HCT116 (cell line): ENCODE data around the gene EVA1A. TPM values are rescaled to one million over a fixed set of nuclear protein-coding genes. Genes with fewer than 3 reads are reported as not detected.

Source experiments
- ATAC-seq: fragments of 200-7000 bp; cut with Tn5 transposase; 2 replicates; pipeline ENCODE4 v1.9.1; 2020; ENCODE audit warnings: mild to moderate bottlenecking, moderate library complexity
- BruUV-seq: library from RNA; stranded (reverse); fragments of 400-500 nt; replicated peaks from 2 replicates; lab custom pipeline; 2021; lab: Mats Ljungman, UMichigan
- CTCF ChIA-PET: fragments of 300-600 bp; sonication (Branson Sonifier 250); formaldehyde crosslinking; loops from one replicate; lab custom pipeline; 2021; ENCODE audit warnings: antibody characterized with exemption; lab: Charles Lee
- POLR2A ChIA-PET: fragments of 300-600, 350-600 bp; sonication (Branson Sonifier 250); formaldehyde crosslinking; loops from one replicate; lab custom pipeline; 2021; ENCODE audit warnings: antibody characterized with exemption; lab: Charles Lee
- RAD21 ChIA-PET, 2 experiments: fragments of 300-600 bp; sonication (Branson Sonifier 250); formaldehyde crosslinking; loops; one replicate each; lab custom pipeline; 2023; ENCODE audit warnings: low total read pairs in 2 of 2; ENCODE audit not compliant: uncharacterized antibody in 2 of 2, unreplicated experiment in 2 of 2, low non-redundant PET in 1 of 2; lab: Charles Lee
- DNase-seq: peaks from one replicate; pipeline ENCODE4 v3.0.0-alpha.2; 2010; ENCODE audit warnings: low read depth, low spot score
- H2AFZ ChIP-seq: fragments of 200-600 bp; shearing (Covaris generic), sonication (generic); 2 replicates; pipeline ENCODE4 v1.6.1; 2017; ENCODE audit warnings: low read depth, mixed run types, mixed read lengths, antibody characterized with exemption, low read length; ENCODE audit not compliant: poor library complexity, severe bottlenecking
- H3K27ac ChIP-seq: 2 replicates; pipeline ENCODE4 v1.5.1; 2012; ENCODE audit warnings: low read depth, low read length
- H3K27me3 ChIP-seq: fragments of 200-600 bp; sonication (generic); 2 replicates; pipeline ENCODE4 v1.6.1; 2016; ENCODE audit warnings: mixed run types, low read length, mixed read lengths; ENCODE audit not compliant: insufficient read depth
- H3K36me3 ChIP-seq, 2 experiments: fragments of 200-500 bp in 1 of 2; fragments of 200-600 bp in 1 of 2; sonication (Bioruptor generic) in 1 of 2; sonication (generic) in 1 of 2; 2 replicates each; pipeline versions ENCODE4 v1.5.1 to v1.6.1; 2014 to 2016; ENCODE audit warnings: low read length in 2 of 2, inconsistent platforms in 1 of 2, mixed read lengths in 1 of 2, mixed run types in 1 of 2; ENCODE audit not compliant: insufficient read depth in 2 of 2, control insufficient read depth in 1 of 2
- H3K4me1 ChIP-seq, 2 experiments: fragments of 200-600 bp in 1 of 2; sonication (generic) in 1 of 2; 2 replicates each; pipeline versions ENCODE4 v1.5.1 to v1.6.1; 2012 to 2017; ENCODE audit warnings: low read length in 2 of 2, inconsistent platforms in 1 of 2, mild to moderate bottlenecking in 1 of 2, mixed read lengths in 1 of 2, mixed run types in 1 of 2, moderate library complexity in 1 of 2; ENCODE audit not compliant: insufficient read depth in 2 of 2, control insufficient read depth in 1 of 2
- H3K4me2 ChIP-seq: fragments of 200-600 bp; sonication (generic); 2 replicates; pipeline ENCODE4 v1.6.1; 2017; ENCODE audit warnings: mixed run types, low read length, mixed read lengths
- H3K4me3 ChIP-seq, 2 experiments: fragments of 200-600 bp in 1 of 2; sonication (generic) in 1 of 2; replicated peaks in 1 of 2; 2 replicates each; pipeline ENCODE4 v1.5.1; 2011 to 2016; ENCODE audit warnings: low read length in 2 of 2, control low read depth in 1 of 2, low read depth in 1 of 2, mild to moderate bottlenecking in 1 of 2, mixed read lengths in 1 of 2, mixed run types in 1 of 2
- H3K79me2 ChIP-seq: fragments of 200-600 bp; sonication (generic); 2 replicates; pipeline ENCODE4 v1.6.1; 2017; ENCODE audit warnings: mild to moderate bottlenecking, mixed run types, low read length, moderate library complexity, mixed read lengths; ENCODE audit not compliant: insufficient read depth
- H3K9ac ChIP-seq: fragments of 200-600 bp; sonication (generic); 2 replicates; pipeline ENCODE4 v1.6.1; 2016; ENCODE audit warnings: low read length, mixed read lengths
- H3K9me2 ChIP-seq: fragments of 200-600 bp; sonication (generic), shearing (Covaris generic); 2 replicates; pipeline ENCODE4 v1.6.1; 2017; ENCODE audit warnings: mixed run types, mild to moderate bottlenecking, moderate library complexity; ENCODE audit not compliant: insufficient read depth
- H3K9me3 ChIP-seq, 2 experiments: fragments of 200-500 bp in 1 of 2; fragments of 200-600 bp in 1 of 2; sonication (Bioruptor generic) in 1 of 2; sonication (generic) in 1 of 2; 2 replicates each; pipeline ENCODE4 v1.6.1; 2014 to 2017; ENCODE audit warnings: low read length in 2 of 2, mixed read lengths in 2 of 2, inconsistent platforms in 1 of 2, low read depth in 1 of 2, mild to moderate bottlenecking in 1 of 2, mixed run types in 1 of 2, moderate library complexity in 1 of 2; ENCODE audit not compliant: control insufficient read depth in 1 of 2, insufficient read depth in 1 of 2
- H4K20me1 ChIP-seq: fragments of 200-600 bp; sonication (generic), shearing (Covaris generic); 2 replicates; pipeline ENCODE4 v1.6.1; 2017; ENCODE audit warnings: mixed run types, mild to moderate bottlenecking, moderate library complexity; ENCODE audit not compliant: insufficient read depth
- CBX3 ChIP-seq: IDR thresholded peaks from 2 replicates; pipeline ENCODE4 v1.6.1; 2012; ENCODE audit warnings: low read depth
- EZH2phosphoT487 ChIP-seq: fragments of 200-600 bp; IDR thresholded peaks from 2 replicates; pipeline ENCODE4 v1.6.1; 2018; ENCODE audit warnings: antibody characterized with exemption, borderline replicate concordance
- FOSL1 ChIP-seq: IDR thresholded peaks from 2 replicates; pipeline ENCODE4 v1.6.1; 2012; ENCODE audit warnings: low read depth
- JUND ChIP-seq: IDR thresholded peaks from 2 replicates; pipeline ENCODE4 v1.6.1; 2012
- RAD21 ChIP-seq: IDR thresholded peaks from 2 replicates; pipeline ENCODE4 v1.6.1; 2012; ENCODE audit warnings: low read depth, mild to moderate bottlenecking
- SRF ChIP-seq: IDR thresholded peaks from 2 replicates; pipeline ENCODE4 v1.6.1; 2012; ENCODE audit warnings: low read depth
- YY1 ChIP-seq: IDR thresholded peaks from 2 replicates; pipeline ENCODE4 v1.6.1; 2011; ENCODE audit warnings: low read length, low read depth, moderate library complexity, mild to moderate bottlenecking; ENCODE audit not compliant: insufficient replicate concordance; ENCODE audit errors: extremely low read depth
- ZNF274 ChIP-seq: fragments of 200-500 bp; sonication (Bioruptor generic); IDR thresholded peaks from 2 replicates; pipeline ENCODE4 v1.6.1; 2014; ENCODE audit warnings: mild to moderate bottlenecking, low read depth, low read length, inconsistent platforms
- intact Hi-C: fragments of 100-400 bp; cut with micrococcal nuclease; formaldehyde crosslinking; loops from 2 replicates; pipeline ENCODE4 v1.10.0; 2022
- total RNA-seq: library from RNA; stranded (reverse); gene quantifications from one replicate; pipeline ENCODE4 v1.2.1, GENCODE V29; 2021; ENCODE audit not compliant: unreplicated experiment
- TF ChIP-seq, protein P1 (sequence below), 3 experiments: fragments of 200-600 bp in 1 of 3; sonication (generic) in 1 of 3; IDR thresholded peaks in 2 of 3; conservative IDR thresholded peaks in 1 of 3; 2 replicates each; pipeline ENCODE4 v1.5.1; 2012 to 2017; ENCODE audit warnings: low read depth in 2 of 3, low read length in 2 of 3, antibody characterized with exemption in 1 of 3, borderline replicate concordance in 1 of 3, control low read depth in 1 of 3, mild to moderate bottlenecking in 1 of 3, mixed read lengths in 1 of 3, mixed run types in 1 of 3, moderate library complexity in 1 of 3; ENCODE audit not compliant: insufficient read depth in 1 of 3
- TF ChIP-seq, protein P2 (sequence below): IDR thresholded peaks from 2 replicates; pipeline ENCODE4 v1.6.1; 2012

Gene EVA1A
- total RNA-seq, 1 experiment from 2014 or later = 2.8 TPM

DNA sequence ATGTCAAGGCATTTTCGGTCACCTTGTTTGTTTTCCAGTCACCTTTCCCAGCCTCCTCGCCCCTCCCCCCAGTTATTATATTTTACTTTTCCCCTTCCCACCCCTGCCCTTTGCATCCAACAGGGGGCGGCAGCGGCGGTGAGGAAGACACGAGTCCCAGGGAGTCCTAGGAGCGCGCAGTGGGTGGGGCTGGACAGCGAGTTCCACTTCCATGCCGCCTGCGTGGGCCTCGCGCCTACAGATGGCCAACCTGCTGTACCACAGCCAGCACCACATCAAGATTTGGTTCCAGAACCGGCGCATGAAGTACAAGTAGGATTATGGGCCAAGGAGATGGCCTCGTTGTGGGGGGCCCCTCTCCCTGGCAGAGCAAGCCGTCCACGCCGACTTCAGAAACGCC lies 37.2 kb upstream of the EVA1A start:
- TF ChIP-seq CBX3 = no peak
- TF ChIP-seq, protein P1, sequence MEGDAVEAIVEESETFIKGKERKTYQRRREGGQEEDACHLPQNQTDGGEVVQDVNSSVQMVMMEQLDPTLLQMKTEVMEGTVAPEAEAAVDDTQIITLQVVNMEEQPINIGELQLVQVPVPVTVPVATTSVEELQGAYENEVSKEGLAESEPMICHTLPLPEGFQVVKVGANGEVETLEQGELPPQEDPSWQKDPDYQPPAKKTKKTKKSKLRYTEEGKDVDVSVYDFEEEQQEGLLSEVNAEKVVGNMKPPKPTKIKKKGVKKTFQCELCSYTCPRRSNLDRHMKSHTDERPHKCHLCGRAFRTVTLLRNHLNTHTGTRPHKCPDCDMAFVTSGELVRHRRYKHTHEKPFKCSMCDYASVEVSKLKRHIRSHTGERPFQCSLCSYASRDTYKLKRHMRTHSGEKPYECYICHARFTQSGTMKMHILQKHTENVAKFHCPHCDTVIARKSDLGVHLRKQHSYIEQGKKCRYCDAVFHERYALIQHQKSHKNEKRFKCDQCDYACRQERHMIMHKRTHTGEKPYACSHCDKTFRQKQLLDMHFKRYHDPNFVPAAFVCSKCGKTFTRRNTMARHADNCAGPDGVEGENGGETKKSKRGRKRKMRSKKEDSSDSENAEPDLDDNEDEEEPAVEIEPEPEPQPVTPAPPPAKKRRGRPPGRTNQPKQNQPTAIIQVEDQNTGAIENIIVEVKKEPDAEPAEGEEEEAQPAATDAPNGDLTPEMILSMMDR (IDR thresholded peaks at IDR 0.05 in 2 of 3, conservative IDR thresholded peaks at IDR 0.05 in 1 of 3; ENCODE audit: borderline replicate concordance in 1 of 3, insufficient read depth in 1 of 3, low read depth in 2 of 3, low read length in 2 of 3) = 0 out of 6 replicates have a peak, but pooled peaks of 1 of the 3 experiments have one; percentile 9
- Histone ChIP-seq H3K79me2 (no peaks in the 10 kb centered on the region), H2AFZ (no peak overlapping the region), H3K4me2 (no peak overlapping the region), H4K20me1 (no peaks in the 10 kb centered on the region), H3K9me2 (no peaks in the 10 kb centered on the region), H3K27ac (no peak overlapping the region), H3K36me3 (no peaks in the 10 kb centered on the region), H3K4me3 (no peak overlapping the region), H3K27me3 (0 out of 2 replicates have a peak, but pooled peaks cover 3% of the 10 kb centered on the region), H3K9ac (no peak overlapping the region), H3K4me1 (peaks cover 4 to 11% of the 10 kb centered on the region in 2 experiments; a peak in 2 of 4 replicates), H3K9me3 (no peaks in the 10 kb centered on the region)
- ChIA-PET POLR2A (no interaction called here), CTCF (no interaction called here), RAD21 (no interaction called here)
- intact Hi-C loops = no loop called here
- DNase-seq (no peak), ATAC-seq (no peak)
- no TSS peak for BruUV-seq

DNA sequence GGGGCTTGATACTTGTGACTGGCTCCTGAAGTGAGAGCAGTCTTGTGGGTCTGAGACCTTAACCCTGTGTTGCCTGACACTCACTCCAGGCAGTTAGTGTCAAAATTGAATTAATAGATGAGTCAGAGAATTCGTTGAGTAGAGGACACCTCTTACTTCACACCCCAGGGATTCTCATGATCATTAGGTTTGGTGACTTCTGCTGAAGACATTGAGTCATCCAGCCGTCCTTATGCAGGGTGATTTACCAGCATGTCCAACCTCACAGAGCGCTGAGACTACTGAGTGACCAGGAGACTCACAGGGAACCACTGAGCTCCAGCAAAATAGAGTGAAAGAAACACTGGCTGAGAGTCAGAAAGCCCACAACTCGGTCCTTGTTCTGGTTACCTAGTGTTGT lies 36.0 kb upstream of the EVA1A start:
- ChIA-PET POLR2A (no interaction called here), CTCF (interaction anchor here (1.3 kb wide), 1 partner anchor 31 kb away, joined by 4 read pairs; no protein-coding TSS in a partner anchor), RAD21 (no interaction called here)
- Histone ChIP-seq H3K27ac (peak overlapping the region; percentile 10; the same call in 1 of the 2 replicates), H3K4me3 (no peak overlapping the region), H2AFZ (no peak overlapping the region), H3K9ac (no peak overlapping the region), H3K4me2 (no peak overlapping the region), H3K9me2 (no peaks in the 10 kb centered on the region), H4K20me1 (no peaks in the 10 kb centered on the region), H3K79me2 (no peaks in the 10 kb centered on the region), H3K4me1 (peaks cover 8 to 14% of the 10 kb centered on the region in 2 experiments; a peak in 3 of 4 replicates), H3K36me3 (no peaks in the 10 kb centered on the region), H3K27me3 (no peaks in the 10 kb centered on the region), H3K9me3 (no peaks in the 10 kb centered on the region)
- no TSS peak for BruUV-seq
- no peak for DNase-seq
- intact Hi-C loops = no loop called here
- TF ChIP-seq, protein P2, sequence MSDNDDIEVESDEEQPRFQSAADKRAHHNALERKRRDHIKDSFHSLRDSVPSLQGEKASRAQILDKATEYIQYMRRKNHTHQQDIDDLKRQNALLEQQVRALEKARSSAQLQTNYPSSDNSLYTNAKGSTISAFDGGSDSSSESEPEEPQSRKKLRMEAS = no peak
- no peak for TF ChIP-seq JUND
- TF ChIP-seq RAD21 = no peak
- TF ChIP-seq FOSL1 = no peak
- no peak for TF ChIP-seq SRF
- TF ChIP-seq, protein P1 (IDR thresholded peaks at IDR 0.05 in 2 of 3, conservative IDR thresholded peaks at IDR 0.05 in 1 of 3; ENCODE audit: borderline replicate concordance in 1 of 3, insufficient read depth in 1 of 3, low read depth in 2 of 3, low read length in 2 of 3) = no peak
- TF ChIP-seq EZH2phosphoT487 = no peak
- no peak for TF ChIP-seq YY1
- TF ChIP-seq ZNF274 = no peak
- ATAC-seq = no peak
